ENCODE data around the gene ASB6. TPM values are rescaled to one million over a fixed set of nuclear protein-coding genes. Genes with fewer than 3 reads are reported as not detected.

ASB6 gene
- total RNA-seq, result 10 to 100 TPM; 15.8 to 18.5 TPM

- intact Hi-C loops (cut with DNase I), result loop anchor here (2.0 kb wide), 1 partner anchor 141 kb away; no protein-coding TSS in a partner anchor
Measured at GRCh38 chr9:129641750-129642585, at the start of gene ASB6. TSS of gene ASB6 (minus strand) at chr9:129642151. CDS start at chr9:129641999, 152 bp downstream.

GRCh38 chr9:129688285-129689043, 46.5 kb upstream of the ASB6 start:
- intact Hi-C loops (cut with DNase I), result no loop called here

More at GRCh38 chr9:129641750-129642585, at the start of gene ASB6:
- DNase-seq, result peak; percentile 99
- peak within 1 kb of the TSS; percentile 99 for H3K4me3 ChIP-seq
- H3K4me1 ChIP-seq, result peaks cover 14% of the 10 kb centered on the region
- H3K27me3 ChIP-seq, result no peaks in the 10 kb centered on the region
- H3K27ac ChIP-seq, result peak within 1 kb of the TSS; percentile 71
- peak; percentile 100 for TF ChIP-seq CTCF (IDR thresholded peaks at IDR 0.05)
- H3K9me3 ChIP-seq, result no peaks in the 10 kb centered on the region
- H3K9ac ChIP-seq (ENCODE audit: low read depth in 2 of 2, low read length in 2 of 2), result peak within 1 kb of the TSS; percentile 88 to 89
- H3K36me3 ChIP-seq, result peaks cover 7% of the 10 kb centered on the region

GRCh38 chr9:129687391-129687790, 45.4 kb upstream of the ASB6 start:
- Histone ChIP-seq H3K4me1 (no peaks in the 10 kb centered on the region), H3K36me3 (no peaks in the 10 kb centered on the region), H3K27me3 (no peaks in the 10 kb centered on the region), H3K4me3 (no peak overlapping the region), H3K9ac (ENCODE audit: low read depth in 2 of 2, low read length in 2 of 2) (no peak overlapping the region), H3K27ac (no peak overlapping the region), H3K9me3 (no peaks in the 10 kb centered on the region)
- DNase-seq, result peak; percentile 48
- TF ChIP-seq CTCF (IDR thresholded peaks at IDR 0.05), result no peak
- intact Hi-C loops (cut with DNase I), result no loop called here

More at GRCh38 chr9:129688285-129689043, 46.5 kb upstream of the ASB6 start:
- Histone ChIP-seq H3K9ac (ENCODE audit: low read depth in 2 of 2, low read length in 2 of 2) (no peak overlapping the region), H3K4me3 (no peak overlapping the region), H3K27ac (no peak overlapping the region), H3K27me3 (no peaks in the 10 kb centered on the region), H3K36me3 (no peaks in the 10 kb centered on the region), H3K9me3 (no peaks in the 10 kb centered on the region), H3K4me1 (no peaks in the 10 kb centered on the region)
- TF ChIP-seq CTCF (IDR thresholded peaks at IDR 0.05), result no peak
- no peak for DNase-seq

- Histone ChIP-seq H3K4me1 (no peaks in the 10 kb centered on the region), H3K27me3 (no peaks in the 10 kb centered on the region), H3K4me3 (no peak overlapping the region), H3K9me3 (no peaks in the 10 kb centered on the region), H3K9ac (ENCODE audit: low read depth in 2 of 2, low read length in 2 of 2) (no peak overlapping the region), H3K36me3 (no peaks in the 10 kb centered on the region), H3K27ac (no peak overlapping the region)
- intact Hi-C loops (cut with DNase I), result no loop called here
- TF ChIP-seq CTCF (IDR thresholded peaks at IDR 0.05), result no peak
- DNase-seq, result no peak
Measured at GRCh38 chr9:129686736-129687135, 44.8 kb upstream of the ASB6 start.

- no peak for TF ChIP-seq CTCF (IDR thresholded peaks at IDR 0.05)
- intact Hi-C loops (cut with DNase I), result no loop called here
Measured at GRCh38 chr9:129685933-129686259, 43.9 kb upstream of the ASB6 start.

More at GRCh38 chr9:129685933-129686259, 43.9 kb upstream of the ASB6 start:
- DNase-seq, result no peak
- no peaks in the 10 kb centered on the region for H3K4me1 ChIP-seq
- H3K27ac ChIP-seq, result no peak overlapping the region
- no peaks in the 10 kb centered on the region for H3K9me3 ChIP-seq
- H3K27me3 ChIP-seq, result no peaks in the 10 kb centered on the region
- no peak overlapping the region for H3K9ac ChIP-seq (ENCODE audit: low read depth in 2 of 2, low read length in 2 of 2)
- no peak overlapping the region for H3K4me3 ChIP-seq
- H3K36me3 ChIP-seq, result no peaks in the 10 kb centered on the region
